HG03565 (cell line): ENCODE data around the gene GAGE12C.
"Not testable (repeated sequence)": the region's sequence is repeated elsewhere in the genome, so short reads cannot be mapped to it uniquely, and the experiment has no call there.

Experiments used
- ATAC-seq: cut with Tn5 transposase; IDR thresholded peaks from one replicate; pipeline ENCODE4 v1.9.1; 2021; ENCODE audit warnings: mild to moderate bottlenecking, moderate library complexity; ENCODE audit not compliant: unreplicated experiment

GAGE12C gene, protein sequence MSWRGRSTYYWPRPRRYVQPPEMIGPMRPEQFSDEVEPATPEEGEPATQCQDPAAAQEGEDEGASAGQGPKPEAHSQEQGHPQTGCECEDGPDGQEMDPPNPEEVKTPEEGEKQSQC

GRCh38 chrX:49531877-49532276 is at the start of gene GAGE12C:
GAGE12C (plus strand) TSS chrX:49532177; CDS start chrX:49533332, 1,155 bp downstream.
- ATAC-seq: not testable (repeated sequence)

DNA sequence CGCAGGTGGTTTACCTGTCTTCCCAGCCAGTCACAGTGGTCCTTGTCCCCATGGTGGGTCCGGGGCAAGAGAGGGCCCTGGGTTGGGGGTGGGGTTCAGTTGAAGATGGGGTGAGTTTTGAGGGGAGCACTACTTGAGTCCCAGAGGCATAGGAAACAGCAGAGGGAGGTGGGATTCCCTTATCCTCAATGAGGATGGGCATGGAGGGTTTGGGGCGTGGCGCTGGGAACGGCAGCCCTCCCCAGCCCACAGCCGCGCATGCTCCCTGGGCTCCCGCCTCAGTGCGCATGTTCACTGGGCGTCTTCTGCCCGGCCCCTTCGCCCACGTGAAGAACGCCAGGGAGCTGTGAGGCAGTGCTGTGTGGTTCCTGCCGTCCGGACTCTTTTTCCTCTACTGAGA is 9.5 kb downstream of the GAGE12C start, which contains the start of gene GAGE12D:
GAGE12D (plus strand) TSS at position 301 of the 400 bp plus-strand sequence. CDS start 1,155 bp downstream, outside the sequence.
- ATAC-seq: not testable (repeated sequence)

GRCh38 chrX:49550989-49551388 is 19.0 kb downstream of the GAGE12C start, which contains the start of gene GAGE12E:
GAGE12E (plus strand) TSS chrX:49551289; CDS start chrX:49552444, 1,155 bp downstream.
- ATAC-seq: not testable (repeated sequence)

DNA sequence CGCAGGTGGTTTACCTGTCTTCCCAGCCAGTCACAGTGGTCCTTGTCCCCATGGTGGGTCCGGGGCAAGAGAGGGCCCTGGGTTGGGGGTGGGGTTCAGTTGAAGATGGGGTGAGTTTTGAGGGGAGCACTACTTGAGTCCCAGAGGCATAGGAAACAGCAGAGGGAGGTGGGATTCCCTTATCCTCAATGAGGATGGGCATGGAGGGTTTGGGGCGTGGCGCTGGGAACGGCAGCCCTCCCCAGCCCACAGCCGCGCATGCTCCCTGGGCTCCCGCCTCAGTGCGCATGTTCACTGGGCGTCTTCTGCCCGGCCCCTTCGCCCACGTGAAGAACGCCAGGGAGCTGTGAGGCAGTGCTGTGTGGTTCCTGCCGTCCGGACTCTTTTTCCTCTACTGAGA is 28.6 kb downstream of the GAGE12C start, which contains the start of gene GAGE12F:
GAGE12F (plus strand) TSS at position 301 of the 400 bp plus-strand sequence. CDS start 1,155 bp downstream, outside the sequence.
- ATAC-seq: not testable (repeated sequence)

GRCh38 chrX:49568728-49569127 is 36.8 kb downstream of the GAGE12C start:
- ATAC-seq: not testable (repeated sequence)

DNA sequence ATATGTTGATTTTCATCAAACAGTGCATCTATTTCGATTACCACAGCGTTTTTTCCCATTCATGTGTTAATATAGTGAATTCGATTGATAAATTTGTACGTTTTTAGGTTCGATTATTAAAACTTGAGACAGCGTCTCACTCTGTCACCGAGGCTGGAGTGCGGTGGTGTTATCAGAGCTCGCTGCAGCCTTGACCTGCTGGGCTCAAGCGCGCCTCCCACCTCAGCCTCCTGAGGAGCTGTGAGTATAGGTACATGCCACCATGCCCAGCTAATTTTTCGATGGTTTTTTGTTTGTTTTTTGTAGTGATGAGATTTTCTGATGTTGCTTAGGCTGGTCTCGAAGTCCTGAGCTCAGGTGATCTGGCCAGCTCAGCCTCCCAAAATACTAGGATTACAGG is 37.2 kb downstream of the GAGE12C start:
- not testable (repeated sequence) for ATAC-seq

DNA sequence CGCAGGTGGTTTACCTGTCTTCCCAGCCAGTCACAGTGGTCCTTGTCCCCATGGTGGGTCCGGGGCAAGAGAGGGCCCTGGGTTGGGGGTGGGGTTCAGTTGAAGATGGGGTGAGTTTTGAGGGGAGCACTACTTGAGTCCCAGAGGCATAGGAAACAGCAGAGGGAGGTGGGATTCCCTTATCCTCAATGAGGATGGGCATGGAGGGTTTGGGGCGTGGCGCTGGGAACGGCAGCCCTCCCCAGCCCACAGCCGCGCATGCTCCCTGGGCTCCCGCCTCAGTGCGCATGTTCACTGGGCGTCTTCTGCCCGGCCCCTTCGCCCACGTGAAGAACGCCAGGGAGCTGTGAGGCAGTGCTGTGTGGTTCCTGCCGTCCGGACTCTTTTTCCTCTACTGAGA is 38.1 kb downstream of the GAGE12C start, which contains the start of gene GAGE12G:
GAGE12G (plus strand) TSS at position 301 of the 400 bp plus-strand sequence. CDS start 1,155 bp downstream, outside the sequence.
- not testable (repeated sequence) for ATAC-seq

DNA sequence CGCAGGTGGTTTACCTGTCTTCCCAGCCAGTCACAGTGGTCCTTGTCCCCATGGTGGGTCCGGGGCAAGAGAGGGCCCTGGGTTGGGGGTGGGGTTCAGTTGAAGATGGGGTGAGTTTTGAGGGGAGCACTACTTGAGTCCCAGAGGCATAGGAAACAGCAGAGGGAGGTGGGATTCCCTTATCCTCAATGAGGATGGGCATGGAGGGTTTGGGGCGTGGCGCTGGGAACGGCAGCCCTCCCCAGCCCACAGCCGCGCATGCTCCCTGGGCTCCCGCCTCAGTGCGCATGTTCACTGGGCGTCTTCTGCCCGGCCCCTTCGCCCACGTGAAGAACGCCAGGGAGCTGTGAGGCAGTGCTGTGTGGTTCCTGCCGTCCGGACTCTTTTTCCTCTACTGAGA is 47.7 kb downstream of the GAGE12C start, which contains the start of gene GAGE12H:
GAGE12H (plus strand) TSS at position 301 of the 400 bp plus-strand sequence. CDS start 1,155 bp downstream, outside the sequence.
- ATAC-seq: not testable (repeated sequence)
